ENCODE measurements around the gene NCAM2. TPM values are rescaled to one million over a fixed set of nuclear protein-coding genes. Genes with fewer than 3 reads are reported as not detected.

The NCAM2 gene
- total RNA-seq, 1 donor from 2014 or later: 0.84 TPM

- peaks cover 5% of the 10 kb centered on the region for H3K27me3 Mint-ChIP-seq (ENCODE audit: insufficient read depth, low read depth)
- H3K9me3 Mint-ChIP-seq: no peaks in the 10 kb centered on the region
Measured at GRCh38 chr21:21132390-21132789, 134.2 kb downstream of the NCAM2 start.

GRCh38 chr21:21137986-21138385, 139.8 kb downstream of the NCAM2 start:
- Histone ChIP-seq H3K9ac (no peak overlapping the region), H3K9me3 (ENCODE audit: low read depth) (no peaks in the 10 kb centered on the region), H3K27ac (no peak overlapping the region), H4K20me1 (ENCODE audit: low read depth) (no peaks in the 10 kb centered on the region), H2AFZ (replicated peaks) (no peak overlapping the region), H3K4me2 (no peak overlapping the region), H3K4me3 (no peak overlapping the region), H3K36me3 (no peaks in the 10 kb centered on the region), H3K4me1 (no peaks in the 10 kb centered on the region), H3K79me2 (ENCODE audit: low read depth) (no peaks in the 10 kb centered on the region), H3K27me3 (no peaks in the 10 kb centered on the region), H3F3A (ENCODE audit: low read depth) (no peaks in the 10 kb centered on the region)
- TF ChIP-seq EZH2phosphoT487 (IDR thresholded peaks at IDR 0.05): no peak
- H3K27ac Mint-ChIP-seq: no peak overlapping the region
- H3K27me3 Mint-ChIP-seq (ENCODE audit: insufficient read depth, low read depth): peaks cover 5% of the 10 kb centered on the region
- no peaks in the 10 kb centered on the region for H3K9me3 Mint-ChIP-seq
- no peak overlapping the region for H3K4me3 Mint-ChIP-seq
- DNase-seq (ENCODE audit: low spot score): no peak
- H3K4me1 Mint-ChIP-seq: no peaks in the 10 kb centered on the region
- H3K36me3 Mint-ChIP-seq: no peaks in the 10 kb centered on the region

More at GRCh38 chr21:21132390-21132789, 134.2 kb downstream of the NCAM2 start:
- H3K9ac ChIP-seq: no peak overlapping the region
- H3K9me3 ChIP-seq (ENCODE audit: low read depth): no peaks in the 10 kb centered on the region
- no peaks in the 10 kb centered on the region for H3K4me1 ChIP-seq
- TF ChIP-seq CTCF (IDR thresholded peaks at IDR 0.05): no peak
- no peak for TF ChIP-seq EZH2phosphoT487 (IDR thresholded peaks at IDR 0.05)
- TF ChIP-seq EZH2 (IDR thresholded peaks at IDR 0.05): no peak
- H3K27ac ChIP-seq: no peak overlapping the region
- H2AFZ ChIP-seq (replicated peaks): no peak overlapping the region
- no peak overlapping the region for H3K4me2 ChIP-seq
- Mint-ChIP-seq H3K27ac (no peak overlapping the region), H3K4me1 (no peaks in the 10 kb centered on the region), H3K36me3 (no peaks in the 10 kb centered on the region), H3K4me3 (no peak overlapping the region)
- H3K27me3 ChIP-seq: no peaks in the 10 kb centered on the region
- no peaks in the 10 kb centered on the region for H3F3A ChIP-seq (ENCODE audit: low read depth)
- H4K20me1 ChIP-seq (ENCODE audit: low read depth): no peaks in the 10 kb centered on the region
- H3K4me3 ChIP-seq: no peak overlapping the region
- H3K79me2 ChIP-seq (ENCODE audit: low read depth): no peaks in the 10 kb centered on the region
- H3K36me3 ChIP-seq: no peaks in the 10 kb centered on the region
- no peak for DNase-seq (ENCODE audit: low spot score)

GRCh38 chr21:21146587-21147373, 148.6 kb downstream of the NCAM2 start:
- Histone ChIP-seq H2AFZ (replicated peaks) (no peak overlapping the region), H4K20me1 (ENCODE audit: low read depth) (no peaks in the 10 kb centered on the region), H3K4me2 (no peak overlapping the region), H3K4me3 (no peak overlapping the region), H3K4me1 (no peaks in the 10 kb centered on the region), H3K27me3 (no peaks in the 10 kb centered on the region), H3K9ac (no peak overlapping the region), H3K27ac (no peak overlapping the region), H3F3A (ENCODE audit: low read depth) (no peaks in the 10 kb centered on the region), H3K36me3 (no peaks in the 10 kb centered on the region), H3K9me3 (ENCODE audit: low read depth) (no peaks in the 10 kb centered on the region), H3K79me2 (ENCODE audit: low read depth) (no peaks in the 10 kb centered on the region)
- Mint-ChIP-seq H3K27ac (no peak overlapping the region), H3K4me1 (no peaks in the 10 kb centered on the region), H3K9me3 (no peaks in the 10 kb centered on the region), H3K27me3 (ENCODE audit: insufficient read depth, low read depth) (no peaks in the 10 kb centered on the region), H3K4me3 (no peak overlapping the region), H3K36me3 (no peaks in the 10 kb centered on the region)
- TF ChIP-seq EZH2phosphoT487 (IDR thresholded peaks at IDR 0.05): no peak
- TF ChIP-seq CTCF (IDR thresholded peaks at IDR 0.05): no peak
- TF ChIP-seq EZH2 (IDR thresholded peaks at IDR 0.05): no peak
- DNase-seq (ENCODE audit: low spot score): no peak

GRCh38 chr21:21147374-21147745, 149.2 kb downstream of the NCAM2 start:
- no peak for DNase-seq (ENCODE audit: low spot score)
- Histone ChIP-seq H3K4me2 (no peak overlapping the region), H3K9ac (no peak overlapping the region), H3K79me2 (ENCODE audit: low read depth) (no peaks in the 10 kb centered on the region), H3K4me3 (no peak overlapping the region), H2AFZ (replicated peaks) (no peak overlapping the region), H3K36me3 (no peaks in the 10 kb centered on the region), H3K27ac (no peak overlapping the region), H3K27me3 (no peaks in the 10 kb centered on the region), H3F3A (ENCODE audit: low read depth) (no peaks in the 10 kb centered on the region), H4K20me1 (ENCODE audit: low read depth) (no peaks in the 10 kb centered on the region), H3K4me1 (no peaks in the 10 kb centered on the region), H3K9me3 (ENCODE audit: low read depth) (no peaks in the 10 kb centered on the region)
- no peaks in the 10 kb centered on the region for H3K9me3 Mint-ChIP-seq
- H3K4me1 Mint-ChIP-seq: no peaks in the 10 kb centered on the region
- H3K27ac Mint-ChIP-seq: no peak overlapping the region
- H3K27me3 Mint-ChIP-seq (ENCODE audit: insufficient read depth, low read depth): no peaks in the 10 kb centered on the region
- TF ChIP-seq EZH2phosphoT487 (IDR thresholded peaks at IDR 0.05): no peak
- no peak for TF ChIP-seq CTCF (IDR thresholded peaks at IDR 0.05)
- no peak for TF ChIP-seq EZH2 (IDR thresholded peaks at IDR 0.05)
- no peaks in the 10 kb centered on the region for H3K36me3 Mint-ChIP-seq
- H3K4me3 Mint-ChIP-seq: no peak overlapping the region

Data from neural progenitor cell (in vitro differentiated cells).